ENCODE measurements around the gene SNX22.

The SNX22 gene

DNA sequence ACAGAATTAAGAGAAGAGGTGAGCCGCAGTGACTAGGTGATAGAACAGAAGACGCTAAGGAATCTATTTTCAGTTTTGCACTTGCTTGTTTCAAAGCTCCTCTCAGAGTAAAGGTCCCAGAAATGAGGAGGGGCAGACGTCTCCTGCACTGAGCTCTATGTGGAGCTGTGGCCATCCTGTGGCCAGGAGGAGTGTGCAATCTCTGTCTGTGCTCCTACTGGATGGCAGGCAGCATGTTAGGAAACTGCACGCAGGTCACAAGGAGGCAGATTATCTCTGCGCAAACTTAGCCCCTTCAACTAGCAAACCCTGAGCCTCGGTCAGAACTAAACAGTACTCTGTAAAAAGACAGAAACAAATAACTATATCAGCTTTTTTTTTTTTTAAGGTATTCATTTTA lies 42.4 kb downstream of the SNX22 start:
- DNase-seq (ENCODE audit: low read depth in 1 of 2, low spot score in 1 of 2), result no peak

DNA sequence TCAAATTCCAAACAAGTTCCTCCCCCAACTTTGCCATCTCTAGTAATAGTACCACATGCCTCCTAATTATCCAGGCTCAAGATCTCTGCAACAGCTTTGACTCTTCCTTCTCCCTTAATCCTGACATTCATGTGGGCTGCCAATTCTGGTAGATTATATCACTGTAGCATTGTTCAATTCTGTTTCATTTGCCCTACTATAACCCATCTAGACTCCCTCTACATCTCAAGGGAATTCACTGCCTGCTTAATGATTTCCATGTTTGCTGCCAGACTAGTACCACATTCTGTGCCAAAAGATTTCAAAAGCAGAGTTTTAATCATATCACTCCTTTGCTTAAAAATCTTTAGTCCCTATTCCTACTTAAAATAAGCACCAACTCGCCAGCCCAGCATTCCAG lies 45.9 kb downstream of the SNX22 start:
- DNase-seq (ENCODE audit: low read depth in 1 of 2, low spot score in 1 of 2), result no peak

DNA sequence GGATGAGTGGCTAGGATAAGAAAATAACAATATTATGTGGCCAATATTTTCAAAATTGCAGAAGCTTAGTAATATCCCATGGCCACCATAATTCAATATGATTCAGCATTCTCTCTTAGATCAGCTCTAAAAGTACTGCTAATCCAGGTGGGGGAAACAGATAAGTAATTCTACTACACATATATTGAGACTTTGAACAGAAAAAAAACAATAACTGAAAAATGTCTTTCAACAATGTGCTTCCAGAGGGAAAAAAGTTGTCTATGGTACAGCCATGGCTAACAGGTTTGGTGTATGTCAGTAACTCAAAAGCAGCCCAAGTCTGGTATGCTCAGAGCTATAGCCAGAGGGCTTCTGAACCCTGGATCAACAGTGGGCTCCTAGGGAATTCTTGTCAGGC lies 53.7 kb downstream of the SNX22 start:
- no peak for DNase-seq (ENCODE audit: low read depth in 1 of 2, low spot score in 1 of 2)
